ENCODE results near the gene FAM83G.

The FAM83G gene

DNA sequence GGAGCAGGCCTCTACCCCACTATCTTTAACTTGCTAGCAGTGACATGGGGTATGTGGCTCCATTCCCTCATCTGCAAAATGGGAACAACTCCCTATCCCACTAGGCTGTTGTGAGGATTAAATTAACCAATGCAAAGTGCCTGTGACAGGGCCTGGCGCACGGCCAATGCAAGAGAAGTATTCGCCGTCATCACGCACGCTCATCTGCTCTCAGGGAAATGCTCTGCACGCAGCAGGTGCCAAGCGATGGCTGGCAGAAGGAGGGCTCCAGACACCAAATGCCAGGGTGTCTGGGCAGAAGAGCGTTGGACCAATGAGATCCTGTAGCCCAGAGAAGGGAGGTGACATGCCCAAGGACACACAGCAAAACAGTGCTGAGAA lies 17.3 kb downstream of the FAM83G start:
- DNase-seq (ENCODE audit: low read depth in 2 of 2) = no peak

DNA sequence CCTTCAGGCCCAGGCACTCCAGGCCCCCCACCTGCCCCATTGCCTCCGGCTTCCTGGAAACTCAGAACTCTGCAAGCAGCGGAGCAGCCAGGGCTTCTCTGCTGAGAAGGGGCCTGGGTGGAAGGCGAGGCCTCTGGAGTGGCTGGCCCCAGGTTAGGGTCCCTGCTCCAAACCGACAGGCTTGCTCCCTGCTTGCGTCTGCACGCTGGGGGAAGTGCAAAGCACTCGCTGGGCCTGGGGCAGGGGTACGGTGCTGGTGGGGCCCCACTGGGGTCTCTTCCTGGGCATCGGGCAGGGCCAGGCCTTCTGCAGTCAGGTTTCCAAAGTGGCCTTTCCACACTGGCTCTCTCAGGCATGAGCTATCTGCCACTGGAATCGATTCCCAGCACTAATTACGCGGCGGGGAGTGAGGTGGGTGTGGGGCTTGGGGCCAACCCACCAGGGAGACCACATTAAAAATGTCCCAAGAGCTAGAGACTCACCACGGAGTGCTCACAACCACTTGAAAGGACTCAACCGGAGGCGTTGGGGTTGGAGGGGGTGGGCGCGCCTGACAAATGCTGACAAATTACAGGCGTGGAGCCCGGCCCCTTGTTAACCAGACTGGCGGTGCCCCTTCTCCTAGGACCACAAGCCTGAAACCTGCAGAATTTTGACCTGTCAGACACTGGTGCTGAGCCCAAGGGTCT lies 17.9 kb downstream of the FAM83G start:
- no peak for DNase-seq (ENCODE audit: low read depth in 2 of 2)

DNA sequence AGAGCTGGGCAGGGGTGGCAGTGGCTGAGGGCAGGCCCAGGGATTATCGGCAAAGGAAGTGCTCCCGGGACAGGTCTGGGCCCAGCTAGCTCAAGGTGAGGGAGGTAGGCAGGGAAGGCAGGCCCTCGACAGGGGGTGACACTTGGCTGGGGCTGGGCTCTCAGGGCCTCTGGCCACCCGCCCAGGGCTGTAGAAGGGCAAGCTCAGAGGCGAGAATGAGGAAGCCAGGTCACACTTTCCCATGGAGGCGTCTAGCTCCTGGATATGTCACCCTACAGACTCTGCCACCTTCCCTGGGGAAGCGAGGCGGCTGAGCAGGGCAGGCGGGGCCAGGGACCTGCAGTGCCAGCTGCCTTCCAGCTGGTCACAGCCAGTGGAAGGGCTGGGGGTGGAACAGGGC lies 19.1 kb downstream of the FAM83G start:
- no peak for DNase-seq (ENCODE audit: low read depth in 2 of 2)

DNA sequence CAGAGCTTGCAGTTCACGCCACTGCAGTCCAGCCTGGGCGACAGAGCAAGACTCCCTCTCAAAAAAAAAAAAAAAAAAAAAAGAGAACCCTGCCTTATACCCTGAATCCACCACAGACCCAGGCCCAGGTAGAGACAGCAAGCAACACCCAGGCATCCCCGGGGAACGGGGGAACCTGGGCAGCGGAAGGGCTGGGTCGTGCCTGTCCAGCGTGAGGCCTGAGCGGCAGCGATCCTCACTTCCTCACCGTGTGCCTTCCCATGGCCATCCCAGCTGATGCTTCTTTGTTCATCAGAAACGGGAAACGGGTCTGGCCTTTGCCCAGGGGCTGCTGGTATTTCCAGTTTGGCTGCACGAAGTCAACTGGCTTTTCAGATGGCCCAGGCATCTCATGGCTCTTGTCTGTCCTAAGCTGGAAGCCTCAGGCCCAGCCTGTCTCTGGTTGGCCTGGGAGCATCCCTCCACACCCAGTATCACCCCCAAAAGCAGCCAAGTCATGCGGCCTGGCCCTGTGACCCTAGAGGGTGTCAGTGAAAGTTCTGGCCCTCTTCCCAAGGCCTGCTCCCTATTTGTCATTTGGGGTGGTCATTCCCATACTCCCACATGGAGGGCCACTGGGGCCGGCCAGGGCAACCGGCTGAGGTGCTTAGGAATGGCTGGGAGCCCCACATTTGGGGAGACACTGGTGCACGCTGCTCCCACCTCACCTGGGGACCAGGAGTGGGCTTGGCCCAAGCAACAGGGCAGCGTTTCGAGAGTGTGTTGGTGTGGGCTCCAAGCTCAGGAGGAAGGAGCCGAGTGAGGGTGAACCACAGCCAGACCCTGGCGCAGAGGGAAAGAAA lies 20.1 kb downstream of the FAM83G start:
- DNase-seq (ENCODE audit: low read depth in 2 of 2) = no peak

DNA sequence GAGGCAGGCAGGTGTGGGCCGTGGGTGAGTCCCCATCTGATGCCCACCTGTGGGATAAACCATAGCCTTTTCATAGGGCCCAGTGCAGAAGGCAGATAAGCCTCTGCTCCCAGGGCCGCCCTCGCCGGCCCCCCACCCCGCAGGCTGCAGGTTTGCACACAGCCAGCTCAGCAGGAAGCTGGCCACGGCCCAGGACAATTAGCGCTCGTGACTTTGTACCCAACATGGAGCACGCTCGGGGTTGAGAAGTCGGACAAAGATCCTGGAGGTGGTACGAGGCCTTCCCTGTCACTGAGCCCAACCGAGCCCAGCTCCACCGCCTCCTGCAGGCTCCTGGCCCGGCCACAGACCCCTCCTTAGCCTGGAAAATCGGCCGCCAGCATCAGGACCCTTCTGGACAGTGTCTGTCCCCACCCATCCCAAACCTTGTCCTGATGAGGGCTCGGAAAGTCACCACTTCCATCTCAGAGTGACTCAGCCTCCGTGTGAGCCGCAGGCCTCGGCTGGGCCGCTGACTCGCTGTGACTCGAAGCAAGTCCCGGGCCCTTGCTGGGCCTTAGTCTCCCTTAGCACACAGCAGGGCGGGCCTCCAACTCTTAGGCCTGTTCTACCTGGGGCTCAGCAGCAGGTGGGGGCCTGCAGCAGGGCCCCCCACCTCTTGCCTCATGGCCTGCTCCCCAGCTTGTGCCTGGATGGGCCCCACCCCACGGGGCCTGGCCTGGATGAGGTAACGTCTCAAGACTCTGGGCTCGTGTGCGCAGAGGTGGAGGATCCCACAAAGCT lies 22.7 kb downstream of the FAM83G start:
- DNase-seq (ENCODE audit: low read depth in 2 of 2) = no peak

DNA sequence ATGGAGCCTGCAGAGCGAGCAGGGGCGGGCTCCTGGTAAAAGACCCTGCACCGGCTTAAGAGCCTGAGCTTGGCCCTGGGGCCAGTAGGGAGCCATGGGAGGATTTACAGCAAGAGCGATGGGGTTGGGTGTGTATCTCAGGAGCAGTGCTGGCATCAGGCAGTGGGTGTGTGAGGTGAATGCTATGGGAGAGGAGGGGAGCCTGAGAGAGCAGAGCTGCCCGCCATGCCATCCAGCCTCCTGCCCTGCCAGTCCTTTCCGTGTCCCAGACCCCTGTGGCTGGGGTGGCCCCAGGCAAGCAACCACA lies 23.3 kb downstream of the FAM83G start:
- DNase-seq (ENCODE audit: low read depth in 2 of 2) = no peak

DNA sequence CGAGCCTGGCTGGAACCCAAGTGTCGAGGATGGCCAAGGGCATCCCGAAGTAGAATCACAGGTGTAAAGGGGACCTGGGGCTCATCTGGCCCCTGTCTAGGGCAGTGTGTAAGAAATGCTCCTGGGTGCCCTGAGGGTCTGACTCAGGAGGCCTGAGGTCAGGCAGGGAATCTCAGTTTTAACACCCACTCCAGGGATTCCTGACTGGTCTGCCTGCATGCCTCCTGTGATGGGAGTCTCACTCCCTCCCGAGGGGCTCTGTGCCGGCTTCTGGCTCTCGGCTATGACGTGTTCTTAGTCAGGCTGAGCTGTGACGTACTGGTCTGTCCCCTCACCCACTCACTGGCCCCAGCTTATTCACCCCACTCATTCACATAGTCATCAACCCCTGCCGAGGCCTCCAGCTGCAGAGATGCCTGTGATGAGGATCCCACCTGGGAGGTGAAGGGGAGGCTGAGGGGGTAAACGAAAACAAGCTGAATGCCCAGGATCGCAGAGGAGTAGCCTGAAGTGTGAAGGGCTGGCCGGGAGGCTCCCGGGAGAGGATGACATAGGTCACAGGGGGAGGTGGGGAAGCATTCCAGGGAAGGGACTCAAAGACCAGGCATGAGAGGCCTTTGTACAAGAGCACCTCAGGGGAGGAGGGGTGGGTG lies 23.8 kb downstream of the FAM83G start:
- no peak for DNase-seq (ENCODE audit: low read depth in 2 of 2)

DNA sequence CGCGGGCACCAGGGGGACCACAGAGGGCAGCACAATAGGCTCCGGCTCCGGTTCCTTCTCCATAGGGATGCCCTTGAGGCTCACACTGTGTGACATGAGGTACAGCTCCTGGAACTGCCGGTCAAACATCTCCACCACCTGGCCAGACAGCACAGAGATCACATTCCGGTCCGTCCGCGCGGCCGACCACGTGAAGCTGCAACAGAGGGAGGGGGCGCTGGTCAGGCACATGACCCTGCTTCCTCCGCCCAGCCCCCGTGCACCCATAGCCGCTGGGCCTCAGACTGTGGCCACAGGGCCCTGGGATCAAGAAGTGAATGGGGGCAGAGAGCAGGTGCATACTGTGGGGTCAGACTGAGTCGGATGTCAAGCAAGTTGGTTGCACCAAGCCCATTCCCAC lies 25.9 kb downstream of the FAM83G start:
- no peak for DNase-seq (ENCODE audit: low read depth in 2 of 2)

DNA sequence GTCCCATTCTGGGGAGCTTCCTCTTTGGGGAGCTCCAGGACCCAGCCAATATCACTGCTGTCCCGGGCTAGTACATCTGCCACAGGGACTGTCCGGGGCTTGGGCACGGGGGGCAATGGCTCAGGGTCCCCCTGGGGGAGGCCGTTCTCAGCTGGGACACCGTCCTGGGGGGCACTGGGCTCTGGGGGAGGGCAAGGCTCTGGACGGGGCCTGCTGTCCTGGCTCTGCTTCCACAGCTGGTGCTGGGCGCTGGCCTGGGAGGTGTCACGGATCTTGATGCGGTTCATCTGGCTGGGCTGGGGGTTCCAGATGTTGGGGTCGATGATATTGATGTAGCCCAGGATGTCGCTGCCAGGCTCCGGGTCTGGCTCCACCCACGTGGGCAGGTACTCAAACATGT lies 26.5 kb downstream of the FAM83G start:
- DNase-seq (ENCODE audit: low read depth in 2 of 2) = no peak

DNA sequence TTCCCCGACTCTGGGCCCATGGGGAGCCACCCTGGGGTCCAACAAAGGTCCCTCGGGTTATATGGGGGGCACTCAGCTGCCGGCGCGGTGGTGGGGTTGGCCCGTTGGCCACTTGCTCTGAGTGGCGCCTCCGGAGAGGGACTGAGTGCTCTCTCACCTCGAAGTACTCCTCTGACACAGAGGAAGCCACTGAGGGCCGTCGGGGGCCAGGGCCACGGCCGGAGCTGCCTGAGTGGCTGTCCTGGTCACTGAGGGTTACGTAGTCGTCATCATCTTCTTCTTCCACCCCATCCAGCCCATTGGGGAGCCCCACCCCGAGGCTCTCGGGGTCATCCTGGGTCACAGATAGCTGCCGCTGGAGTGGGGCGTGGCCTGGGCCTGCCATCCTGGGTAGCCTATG lies 26.9 kb downstream of the FAM83G start:
- no peak for DNase-seq (ENCODE audit: low read depth in 2 of 2)

DNA sequence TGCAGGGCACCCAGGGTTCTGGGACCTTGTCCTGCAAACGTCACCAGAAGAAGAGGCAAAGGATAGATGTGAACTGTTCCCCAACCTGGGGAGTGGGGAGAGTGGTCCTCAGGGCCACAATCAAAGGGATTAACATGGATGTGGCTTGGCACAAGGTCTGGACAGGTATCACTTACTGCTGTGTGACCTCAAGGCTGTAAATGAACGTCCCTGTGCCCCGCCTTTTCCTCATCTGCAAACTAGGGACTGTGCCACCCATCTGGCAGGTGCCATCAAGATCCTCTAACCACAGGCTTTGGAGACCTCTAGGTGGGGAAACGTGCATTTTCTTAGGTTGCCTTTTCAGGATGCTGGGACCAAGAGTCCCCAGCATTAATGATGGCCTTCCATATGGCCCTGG lies 27.5 kb downstream of the FAM83G start:
- DNase-seq (ENCODE audit: low read depth in 2 of 2) = no peak

DNA sequence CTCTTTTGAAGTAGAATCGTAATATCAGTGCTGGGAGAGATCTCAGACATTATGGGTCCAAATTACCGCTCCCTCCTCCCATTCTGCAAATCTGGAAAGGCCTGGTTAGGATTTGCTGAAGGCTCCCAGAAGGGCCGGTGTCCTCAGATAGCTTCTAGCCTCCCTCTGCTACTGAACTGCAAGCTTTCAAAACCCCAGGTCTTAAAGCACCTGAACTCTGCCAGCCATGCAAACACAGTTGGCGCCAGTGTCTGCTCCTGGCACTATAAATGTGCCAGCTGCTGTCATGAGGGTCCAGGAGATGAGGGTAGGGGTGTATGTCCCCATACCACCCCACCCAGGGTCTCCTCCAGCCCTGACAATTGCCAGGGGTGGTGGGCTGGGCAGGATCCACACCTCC lies 28.4 kb downstream of the FAM83G start:
- DNase-seq (ENCODE audit: low read depth in 2 of 2) = no peak

DNA sequence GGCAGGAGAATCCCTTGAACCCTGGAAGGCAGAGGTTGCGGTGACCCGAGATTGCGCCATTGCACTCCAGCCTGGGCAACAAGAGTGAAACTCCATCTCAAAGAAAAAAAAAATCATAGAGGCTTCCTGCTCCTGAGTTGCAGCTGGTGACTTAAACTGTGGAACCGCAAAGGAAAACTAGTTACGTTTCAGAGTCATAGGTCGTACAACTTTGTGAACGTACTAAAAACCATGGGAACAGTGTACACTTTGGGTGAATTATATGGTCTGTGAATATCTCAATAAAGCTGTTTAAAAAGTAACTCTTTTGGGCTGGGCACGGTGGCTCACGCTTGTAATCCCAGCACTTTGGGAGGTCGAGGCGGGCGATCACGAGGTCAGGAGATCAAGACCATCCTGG lies 29.0 kb downstream of the FAM83G start:
- no peak for DNase-seq (ENCODE audit: low read depth in 2 of 2)

DNA sequence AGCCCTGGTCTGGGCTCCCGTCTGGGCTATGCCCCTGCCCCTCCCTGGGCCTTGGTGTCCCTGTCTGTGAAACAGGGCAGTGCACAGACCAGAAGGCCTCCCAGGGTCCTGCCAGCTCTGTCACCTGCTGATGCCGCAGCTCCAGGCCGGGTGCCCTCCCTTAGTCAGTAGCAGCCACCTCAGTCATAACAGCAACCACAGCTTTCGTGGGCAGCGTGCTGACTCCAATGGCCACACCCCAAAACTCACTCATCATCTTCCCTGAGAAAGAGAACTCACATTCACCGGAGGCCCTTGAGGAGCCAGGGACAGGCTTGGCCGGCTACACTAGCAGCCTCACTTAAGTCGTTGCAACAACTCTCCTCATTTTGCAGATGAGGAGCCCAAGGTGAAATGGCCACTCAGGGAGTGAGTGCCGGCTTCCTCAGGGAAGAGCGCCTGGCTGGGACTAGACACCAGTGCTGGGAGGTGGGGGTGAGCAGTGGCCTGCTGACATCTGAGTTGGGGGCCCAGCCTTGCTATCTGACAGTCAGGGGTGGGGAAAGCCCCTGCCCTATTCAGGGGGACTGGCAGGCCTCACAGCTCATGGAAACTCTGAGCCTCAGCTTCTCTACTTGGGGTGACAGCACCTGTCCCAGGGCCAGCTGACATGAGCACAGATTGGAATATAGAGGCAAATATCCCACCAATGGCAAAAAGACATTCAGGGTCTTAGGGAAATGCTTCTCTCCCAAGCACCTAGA lies 30.0 kb downstream of the FAM83G start:
- DNase-seq (ENCODE audit: low read depth in 2 of 2) = no peak

DNA sequence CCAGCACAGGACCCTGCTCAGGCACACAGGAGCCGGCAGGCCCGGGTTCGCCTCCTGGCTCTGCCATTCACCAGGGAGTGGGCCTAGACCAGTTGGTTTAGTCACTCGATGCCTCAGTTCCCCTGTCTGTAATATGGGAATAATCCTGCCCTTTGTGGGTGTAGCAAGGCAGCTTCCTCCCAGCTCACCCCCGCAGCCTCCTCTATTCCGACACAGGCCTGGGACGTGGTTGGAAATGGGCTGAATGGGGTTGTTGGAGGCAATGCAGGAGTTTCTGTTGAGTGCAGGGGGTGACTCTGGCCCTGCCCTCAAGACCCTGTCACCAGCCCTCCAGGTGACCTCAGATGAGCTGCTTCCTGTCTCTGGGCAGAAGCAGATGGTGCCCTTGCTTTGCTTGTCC lies 32.8 kb downstream of the FAM83G start:
- no peak for DNase-seq (ENCODE audit: low read depth in 2 of 2)

DNA sequence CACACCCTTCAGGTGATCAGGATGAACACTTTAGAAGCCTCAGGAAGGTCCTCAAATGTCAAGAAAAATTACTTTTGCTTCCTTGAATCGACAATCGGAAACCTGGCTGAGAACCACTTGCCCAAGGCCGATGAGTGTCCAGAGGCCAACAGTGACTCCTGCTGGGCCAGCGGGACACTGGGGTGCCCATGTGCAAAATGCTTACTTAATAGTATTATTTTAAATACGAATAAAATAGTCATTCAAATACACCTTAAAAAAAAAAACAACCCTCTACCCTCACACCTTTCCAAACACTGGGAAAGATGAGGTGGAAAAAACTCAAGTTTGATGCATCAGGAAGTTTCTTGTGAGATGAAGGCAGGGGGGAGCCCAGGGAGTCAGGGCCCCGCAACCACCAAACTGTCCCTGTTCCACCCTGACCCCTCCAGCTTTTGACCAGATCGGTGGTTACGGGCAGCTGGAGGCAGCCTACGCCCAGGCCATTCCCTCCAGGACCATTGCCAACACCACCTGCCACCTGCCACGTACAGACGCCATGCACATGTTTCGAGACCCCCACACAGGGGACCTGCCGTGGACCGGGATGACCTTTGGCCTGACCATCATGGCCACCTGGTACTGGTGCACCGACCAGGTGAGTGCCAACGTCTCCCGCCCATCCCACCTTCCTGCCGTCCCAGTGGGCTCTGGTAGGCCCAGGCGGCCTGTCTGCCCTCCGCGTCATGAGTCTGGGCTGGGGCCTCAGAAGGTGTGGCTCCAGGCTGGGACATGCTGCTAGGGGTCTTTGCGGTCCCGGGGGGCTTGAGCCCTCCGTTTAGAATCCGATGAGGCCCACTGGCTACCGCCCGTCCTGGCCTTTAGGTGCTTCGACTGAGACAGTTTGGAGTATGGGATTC lies 33.7 kb downstream of the FAM83G start:
- no peak for DNase-seq (ENCODE audit: low read depth in 2 of 2)

DNA sequence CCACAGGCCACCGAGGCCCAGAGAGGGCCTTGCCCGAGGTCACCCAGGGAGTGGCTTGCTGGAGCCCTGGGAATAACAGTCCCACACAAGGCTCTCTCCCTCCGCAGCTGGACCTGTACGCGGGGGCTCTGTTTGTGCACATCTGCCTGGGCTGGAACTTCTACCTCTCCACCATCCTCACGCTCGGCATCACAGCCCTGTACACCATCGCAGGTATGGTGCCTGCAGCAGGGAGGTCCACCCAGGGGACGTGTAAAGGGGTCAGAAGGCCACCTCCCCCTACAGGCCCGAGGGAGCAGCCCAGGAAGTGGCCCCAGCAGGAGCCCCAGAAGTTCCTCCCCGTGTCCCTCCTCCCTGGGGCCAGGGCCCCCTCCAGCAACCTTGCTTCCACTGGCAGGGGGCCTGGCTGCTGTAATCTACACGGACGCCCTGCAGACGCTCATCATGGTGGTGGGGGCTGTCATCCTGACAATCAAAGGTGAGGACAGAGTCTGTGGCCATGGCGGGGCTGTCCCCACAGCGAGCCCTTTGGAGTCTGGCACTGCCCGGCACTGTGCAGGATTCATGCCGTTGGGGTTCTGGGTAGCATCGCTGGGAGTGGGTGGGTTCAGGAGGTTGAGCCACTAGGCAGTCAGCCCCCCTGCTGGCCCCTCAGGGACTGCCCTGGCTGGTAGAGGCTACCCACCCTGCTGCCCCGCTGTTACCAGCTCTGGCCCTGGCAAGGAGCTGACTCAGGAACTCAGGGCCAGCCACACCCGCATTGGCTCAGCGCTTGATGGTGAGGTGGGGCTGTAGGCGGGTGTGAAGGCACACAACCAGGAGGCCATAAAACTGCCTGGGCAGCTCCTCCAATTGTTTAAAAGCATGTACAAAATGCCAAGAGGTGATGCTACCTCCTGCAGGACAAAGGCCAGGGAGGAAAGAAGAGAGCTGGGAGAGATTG lies 35.3 kb downstream of the FAM83G start:
- no peak for DNase-seq (ENCODE audit: low read depth in 2 of 2)

DNA sequence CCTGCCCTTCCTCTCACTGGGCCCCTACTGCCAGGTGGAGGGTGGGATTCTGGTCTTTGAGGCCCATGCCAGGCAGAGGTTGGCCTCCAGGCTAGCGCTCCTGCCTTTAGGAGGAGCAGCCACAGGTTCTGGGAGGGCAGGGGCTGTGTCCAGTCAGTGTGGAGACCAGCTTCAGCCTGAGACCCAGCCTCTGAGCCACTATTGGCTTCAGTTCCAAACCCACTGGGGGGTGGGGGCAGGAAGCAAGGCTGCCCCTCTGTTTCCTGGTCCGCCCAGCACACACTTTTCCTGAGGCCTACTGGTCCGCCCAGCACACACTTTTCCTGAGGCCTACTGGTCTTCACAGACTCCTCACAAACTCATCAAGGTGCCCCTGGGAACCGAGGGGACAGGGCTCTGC lies 36.2 kb downstream of the FAM83G start:
- DNase-seq (ENCODE audit: low read depth in 2 of 2) = no peak

DNA sequence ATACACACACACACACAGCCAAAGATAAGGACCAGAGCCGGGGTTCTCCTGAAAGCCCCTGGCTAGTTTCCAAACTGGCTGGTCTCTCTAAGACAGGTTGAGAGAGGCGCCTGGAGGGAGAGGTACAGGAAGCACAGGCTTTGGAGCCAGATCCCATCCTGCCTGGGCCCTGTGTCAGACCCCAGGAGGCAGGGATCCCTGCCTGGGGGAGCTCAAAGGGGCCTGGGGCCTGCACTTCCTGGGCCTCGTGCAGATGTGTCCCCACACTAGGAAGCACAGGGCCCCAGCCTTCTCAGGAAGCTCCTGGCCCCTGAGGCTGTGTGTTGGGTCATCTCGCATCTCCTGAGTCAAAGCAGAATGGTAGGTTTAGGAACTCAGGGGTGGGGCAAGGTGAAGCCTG lies 36.6 kb downstream of the FAM83G start:
- DNase-seq (ENCODE audit: low read depth in 2 of 2) = no peak

All from stimulated activated CD8-positive, alpha-beta memory T cell treated with anti-CD3 and anti-CD28 coated beads, Interleukin-7, amount 100 ng/mL, for 4 hours (primary cell).